ENCODE measurements around the gene MMS19.
"Not testable (repeated sequence)": the region's sequence is repeated elsewhere in the genome, so short reads cannot be mapped to it uniquely, and the experiment has no call there.

MMS19 gene

GRCh38 chr10:97499561-97500296 lies 1.5 kb upstream of the MMS19 start:
- no peak for DNase-seq (ENCODE audit: low spot score)

- peak; percentile 41 for DNase-seq (ENCODE audit: low spot score)
Observed at GRCh38 chr10:97498841-97499560, 779 bp upstream of the MMS19 start, which contains the start of gene UBTD1. UBTD1 (plus strand) TSS chr10:97498924; CDS start chr10:97499204, 280 bp downstream.

- DNase-seq (ENCODE audit: low spot score), result peak; percentile 80
Observed at GRCh38 chr10:97497572-97498075, 598 bp downstream of the MMS19 start.

- DNase-seq (ENCODE audit: low spot score), result no peak
Observed at GRCh38 chr10:97494863-97495506, 3.2 kb downstream of the MMS19 start.

- no peak for DNase-seq (ENCODE audit: low spot score)
Observed at GRCh38 chr10:97494151-97494550, 4.1 kb downstream of the MMS19 start.

GRCh38 chr10:97490592-97490991 lies 7.6 kb downstream of the MMS19 start:
- DNase-seq (ENCODE audit: low spot score), result no peak

GRCh38 chr10:97485647-97486281 lies 12.5 kb downstream of the MMS19 start:
- no peak for DNase-seq (ENCODE audit: low spot score)

- DNase-seq (ENCODE audit: low spot score), result no peak
Observed at GRCh38 chr10:97483921-97484320, 14.3 kb downstream of the MMS19 start.

- no peak for DNase-seq (ENCODE audit: low spot score)
Observed at GRCh38 chr10:97483506-97483905, 14.7 kb downstream of the MMS19 start.

GRCh38 chr10:97482381-97482780 lies 15.8 kb downstream of the MMS19 start:
- DNase-seq (ENCODE audit: low spot score), result no peak

GRCh38 chr10:97481071-97481470 lies 17.2 kb downstream of the MMS19 start:
- no peak for DNase-seq (ENCODE audit: low spot score)

GRCh38 chr10:97479939-97480338 lies 18.3 kb downstream of the MMS19 start:
- DNase-seq (ENCODE audit: low spot score), result no peak

GRCh38 chr10:97479410-97479809 lies 18.8 kb downstream of the MMS19 start:
- not testable (repeated sequence) for DNase-seq (ENCODE audit: low spot score)

GRCh38 chr10:97475936-97476594 lies 22.2 kb downstream of the MMS19 start:
- no peak for DNase-seq (ENCODE audit: low spot score)

- no peak for DNase-seq (ENCODE audit: low spot score)
Observed at GRCh38 chr10:97474918-97475317, 23.3 kb downstream of the MMS19 start.

GRCh38 chr10:97468781-97469180 lies 29.4 kb downstream of the MMS19 start:
- DNase-seq (ENCODE audit: low spot score), result not testable (repeated sequence)

GRCh38 chr10:97468162-97468561 lies 30.1 kb downstream of the MMS19 start:
- no peak for DNase-seq (ENCODE audit: low spot score)

GRCh38 chr10:97466755-97467154 lies 31.5 kb downstream of the MMS19 start:
- no peak for DNase-seq (ENCODE audit: low spot score)

GRCh38 chr10:97465982-97466381 lies 32.2 kb downstream of the MMS19 start:
- DNase-seq (ENCODE audit: low spot score), result no peak

- DNase-seq (ENCODE audit: low spot score), result no peak
Observed at GRCh38 chr10:97464226-97464625, 34.0 kb downstream of the MMS19 start.

GRCh38 chr10:97463363-97464132 lies 34.7 kb downstream of the MMS19 start:
- DNase-seq (ENCODE audit: low spot score), result peak; percentile 62
